Neural progenitor cell (in vitro differentiated cells): ENCODE results near the gene WWOX. TPM values are rescaled to one million over a fixed set of nuclear protein-coding genes. Genes with fewer than 3 reads are reported as not detected.

Experiments
- DNase-seq: peaks from one replicate; pipeline ENCODE4 v3.0.0-alpha.2; 2016; ENCODE audit warnings: low spot score
- H2AFZ ChIP-seq: fragments of 200-600 bp; sonication (generic); replicated peaks from 2 replicates; pipeline ENCODE4 v1.6.1; 2016; ENCODE audit warnings: antibody characterized with exemption
- H3F3A ChIP-seq: fragments of 200-600 bp; sonication (generic); 2 replicates; pipeline ENCODE4 v1.6.1; 2016; ENCODE audit warnings: antibody characterized with exemption, low read depth
- H3K27ac ChIP-seq: fragments of 200-600 bp; sonication (generic); 2 replicates; pipeline ENCODE4 v1.5.1; 2016; ENCODE audit warnings: mild to moderate bottlenecking
- H3K27me3 ChIP-seq: fragments of 200-600 bp; sonication (generic); 2 replicates; pipeline ENCODE4 v1.6.1; 2016; ENCODE audit warnings: mild to moderate bottlenecking, moderate library complexity
- H3K36me3 ChIP-seq: fragments of 200-600 bp; sonication (generic); 2 replicates; pipeline ENCODE4 v1.5.1; 2016
- H3K4me1 ChIP-seq: fragments of 200-600 bp; sonication (generic); 2 replicates; pipeline ENCODE4 v1.6.1; 2016; ENCODE audit warnings: mixed run types
- H3K4me2 ChIP-seq: fragments of 200-600 bp; sonication (generic); 2 replicates; pipeline ENCODE4 v1.6.1; 2016
- H3K4me3 ChIP-seq: fragments of 200-600 bp; sonication (generic); 2 replicates; pipeline ENCODE4 v1.5.1; 2016
- H3K79me2 ChIP-seq: fragments of 200-600 bp; sonication (generic); 2 replicates; pipeline ENCODE4 v1.6.1; 2016; ENCODE audit warnings: low read depth
- H3K9ac ChIP-seq: fragments of 200-600 bp; sonication (generic); 2 replicates; pipeline ENCODE4 v1.6.1; 2016
- H3K9me3 ChIP-seq: fragments of 200-600 bp; sonication (generic); 2 replicates; pipeline ENCODE4 v1.5.1; 2016; ENCODE audit warnings: low read depth
- H4K20me1 ChIP-seq: fragments of 200-600 bp; sonication (generic); 2 replicates; pipeline ENCODE4 v1.6.1; 2016; ENCODE audit warnings: low read depth
- H3K27ac Mint-ChIP-seq: 3 replicates; pipeline ENCODE4 v1.8.0; 2021; ENCODE audit warnings: mixed read lengths
- H3K27me3 Mint-ChIP-seq: 2 replicates; pipeline ENCODE4 v1.8.0; 2022; ENCODE audit warnings: low read depth, mild to moderate bottlenecking, inconsistent platforms, moderate library complexity, mixed read lengths; ENCODE audit not compliant: insufficient read depth
- H3K36me3 Mint-ChIP-seq: 3 replicates; pipeline ENCODE4 v1.8.0; 2021; ENCODE audit warnings: mixed read lengths
- H3K4me1 Mint-ChIP-seq: 3 replicates; pipeline ENCODE4 v1.8.0; 2021; ENCODE audit warnings: mixed read lengths
- H3K4me3 Mint-ChIP-seq: 3 replicates; pipeline ENCODE4 v1.8.0; 2021; ENCODE audit warnings: mild to moderate bottlenecking, moderate library complexity, mixed read lengths
- H3K9me3 Mint-ChIP-seq: 3 replicates; pipeline ENCODE4 v1.8.0; 2020; ENCODE audit warnings: mixed read lengths
- EZH2 ChIP-seq: fragments of 200-600 bp; sonication (generic); IDR thresholded peaks from 2 replicates; pipeline ENCODE4 v1.6.1; 2017; ENCODE audit warnings: antibody characterized with exemption, mild to moderate bottlenecking, moderate library complexity
- EZH2phosphoT487 ChIP-seq: fragments of 200-600 bp; sonication (generic); IDR thresholded peaks from 2 replicates; pipeline ENCODE4 v1.6.1; 2017; ENCODE audit warnings: antibody characterized with exemption
- total RNA-seq: library from RNA; depleted of rRNA; stranded (reverse); fragments of >200 nt; gene quantifications from 2 replicates; pipeline ENCODE4 v1.2.3, GENCODE V29; 2015; ENCODE audit warnings: low replicate concordance
- TF ChIP-seq, protein P1 (sequence below): fragments of 200-600 bp; sonication (generic); IDR thresholded peaks from 2 replicates; pipeline ENCODE4 v1.5.1; 2017; ENCODE audit warnings: antibody characterized with exemption, mild to moderate bottlenecking

Gene WWOX
- total RNA-seq, 1 donor from 2014 or later = 63.7 TPM

GRCh38 chr16:78551487-78552085 is 452.1 kb downstream of the WWOX start:
- Mint-ChIP-seq H3K4me3 (no peak overlapping the region), H3K27ac (no peak overlapping the region), H3K9me3 (no peaks in the 10 kb centered on the region), H3K27me3 (peaks cover 6% of the 10 kb centered on the region), H3K4me1 (peaks cover 16% of the 10 kb centered on the region), H3K36me3 (peaks cover 2% of the 10 kb centered on the region)
- Histone ChIP-seq H3K79me2 (no peaks in the 10 kb centered on the region), H3K27me3 (no peaks in the 10 kb centered on the region), H3K4me3 (no peak overlapping the region), H4K20me1 (no peaks in the 10 kb centered on the region), H3K36me3 (no peaks in the 10 kb centered on the region), H3K4me1 (peaks cover 53% of the 10 kb centered on the region), H3K27ac (no peak overlapping the region), H3K9ac (no peak overlapping the region), H3F3A (peaks cover 37% of the 10 kb centered on the region), H3K4me2 (peak overlapping the region; percentile 60), H3K9me3 (no peaks in the 10 kb centered on the region), H2AFZ (no peak overlapping the region)
- TF ChIP-seq EZH2 (no peak), EZH2phosphoT487 (no peak)
- TF ChIP-seq, protein P1, sequence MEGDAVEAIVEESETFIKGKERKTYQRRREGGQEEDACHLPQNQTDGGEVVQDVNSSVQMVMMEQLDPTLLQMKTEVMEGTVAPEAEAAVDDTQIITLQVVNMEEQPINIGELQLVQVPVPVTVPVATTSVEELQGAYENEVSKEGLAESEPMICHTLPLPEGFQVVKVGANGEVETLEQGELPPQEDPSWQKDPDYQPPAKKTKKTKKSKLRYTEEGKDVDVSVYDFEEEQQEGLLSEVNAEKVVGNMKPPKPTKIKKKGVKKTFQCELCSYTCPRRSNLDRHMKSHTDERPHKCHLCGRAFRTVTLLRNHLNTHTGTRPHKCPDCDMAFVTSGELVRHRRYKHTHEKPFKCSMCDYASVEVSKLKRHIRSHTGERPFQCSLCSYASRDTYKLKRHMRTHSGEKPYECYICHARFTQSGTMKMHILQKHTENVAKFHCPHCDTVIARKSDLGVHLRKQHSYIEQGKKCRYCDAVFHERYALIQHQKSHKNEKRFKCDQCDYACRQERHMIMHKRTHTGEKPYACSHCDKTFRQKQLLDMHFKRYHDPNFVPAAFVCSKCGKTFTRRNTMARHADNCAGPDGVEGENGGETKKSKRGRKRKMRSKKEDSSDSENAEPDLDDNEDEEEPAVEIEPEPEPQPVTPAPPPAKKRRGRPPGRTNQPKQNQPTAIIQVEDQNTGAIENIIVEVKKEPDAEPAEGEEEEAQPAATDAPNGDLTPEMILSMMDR = no peak
- DNase-seq = peak; percentile 67

- Histone ChIP-seq H3F3A (peaks cover 37% of the 10 kb centered on the region), H3K4me3 (no peak overlapping the region), H2AFZ (no peak overlapping the region), H3K79me2 (no peaks in the 10 kb centered on the region), H3K4me2 (no peak overlapping the region), H3K27ac (no peak overlapping the region), H3K36me3 (no peaks in the 10 kb centered on the region), H3K9ac (no peak overlapping the region), H3K27me3 (no peaks in the 10 kb centered on the region), H3K4me1 (peaks cover 53% of the 10 kb centered on the region), H4K20me1 (no peaks in the 10 kb centered on the region), H3K9me3 (no peaks in the 10 kb centered on the region)
- Mint-ChIP-seq H3K27me3 (peaks cover 5% of the 10 kb centered on the region), H3K27ac (no peak overlapping the region), H3K4me1 (peaks cover 16% of the 10 kb centered on the region), H3K9me3 (no peaks in the 10 kb centered on the region), H3K4me3 (no peak overlapping the region), H3K36me3 (no peaks in the 10 kb centered on the region)
- TF ChIP-seq EZH2 = no peak
- TF ChIP-seq, protein P1 = no peak
- no peak for TF ChIP-seq EZH2phosphoT487
- DNase-seq = no peak
These were observed 452.7 kb downstream of the WWOX start for GRCh38 chr16:78552106-78552675.

DNA sequence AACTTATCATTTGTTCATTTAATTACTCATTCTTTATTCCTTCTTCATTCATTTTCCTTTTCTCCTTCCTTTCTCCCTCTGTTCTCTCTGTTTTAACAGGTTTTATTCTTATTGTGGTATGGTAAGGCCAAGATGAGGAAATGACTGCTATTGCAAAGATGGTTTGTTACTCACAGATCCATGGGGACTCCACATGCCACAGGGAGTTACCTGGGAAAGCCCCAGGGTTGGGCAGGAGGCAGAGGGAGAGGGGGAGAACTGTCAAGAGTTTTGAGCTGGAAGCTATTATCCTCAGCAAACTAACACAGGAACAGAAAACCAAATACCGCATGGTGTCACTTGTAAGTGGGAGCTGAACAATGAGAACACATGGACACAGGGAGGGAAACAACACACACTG is 453.3 kb downstream of the WWOX start:
- Histone ChIP-seq H3K9me3 (no peaks in the 10 kb centered on the region), H3K4me1 (peaks cover 53% of the 10 kb centered on the region), H3K79me2 (no peaks in the 10 kb centered on the region), H3K4me2 (no peak overlapping the region), H2AFZ (no peak overlapping the region), H3K36me3 (no peaks in the 10 kb centered on the region), H3F3A (peaks cover 37% of the 10 kb centered on the region), H4K20me1 (no peaks in the 10 kb centered on the region), H3K27ac (no peak overlapping the region), H3K9ac (no peak overlapping the region), H3K27me3 (no peaks in the 10 kb centered on the region), H3K4me3 (no peak overlapping the region)
- Mint-ChIP-seq H3K27ac (peak overlapping the region; percentile 3), H3K9me3 (no peaks in the 10 kb centered on the region), H3K36me3 (no peaks in the 10 kb centered on the region), H3K4me3 (no peak overlapping the region), H3K4me1 (peaks cover 16% of the 10 kb centered on the region), H3K27me3 (peaks cover 5% of the 10 kb centered on the region)
- DNase-seq = no peak
- TF ChIP-seq, protein P1 = no peak
- TF ChIP-seq EZH2 = no peak
- TF ChIP-seq EZH2phosphoT487 = no peak
